ENCODE measurements around the gene WIPF3.
"Not testable (repeated sequence)": the region's sequence is repeated elsewhere in the genome, so short reads cannot be mapped to it uniquely, and the experiment has no call there.

Gene WIPF3

GRCh38 chr7:29955799-29956486 is 149.6 kb downstream of the WIPF3 start:
- POLR2A ChIA-PET (ENCODE audit: low non-redundant PET) = no interaction called here
- no peak for DNase-seq (ENCODE audit: low spot score)
- TF ChIP-seq CTCF (conservative IDR thresholded peaks at IDR 0.05; ENCODE audit: low read depth) = no peak
- H3K27ac ChIP-seq = no peak overlapping the region
- CTCF ChIA-PET = no interaction called here

- no peak overlapping the region for H3K27ac ChIP-seq
- no peak for DNase-seq (ENCODE audit: low spot score)
- no peak for TF ChIP-seq CTCF (conservative IDR thresholded peaks at IDR 0.05; ENCODE audit: low read depth)
- POLR2A ChIA-PET (ENCODE audit: low non-redundant PET) = no interaction called here
- CTCF ChIA-PET = no interaction called here
These were observed 150.2 kb downstream of the WIPF3 start for GRCh38 chr7:29956487-29956836.

- ChIA-PET POLR2A (ENCODE audit: low non-redundant PET) (no interaction called here), CTCF (interaction anchor here (0.5 to 0.6 kb wide), 2 partner anchors 119 to 210 kb away, joined by 3 read pairs; no protein-coding TSS in a partner anchor)
- no peak for DNase-seq (ENCODE audit: low spot score)
These were observed 151.4 kb downstream of the WIPF3 start for GRCh38 chr7:29957521-29958310.

GRCh38 chr7:29958667-29959358 is 152.5 kb downstream of the WIPF3 start:
- no peak overlapping the region for H3K27ac ChIP-seq
- no peak for TF ChIP-seq CTCF (conservative IDR thresholded peaks at IDR 0.05; ENCODE audit: low read depth)
- CTCF ChIA-PET = no interaction called here
- POLR2A ChIA-PET (ENCODE audit: low non-redundant PET) = no interaction called here
- no peak for DNase-seq (ENCODE audit: low spot score)

More at GRCh38 chr7:29957521-29958310, 151.4 kb downstream of the WIPF3 start:
- no peak for TF ChIP-seq CTCF (conservative IDR thresholded peaks at IDR 0.05; ENCODE audit: low read depth)
- H3K27ac ChIP-seq = no peak overlapping the region

- H3K27ac ChIP-seq; CTCF ChIA-PET; POLR2A ChIA-PET (ENCODE audit: low non-redundant PET); DNase-seq (ENCODE audit: low spot score): not testable (repeated sequence)
These were observed 155.3 kb downstream of the WIPF3 start for GRCh38 chr7:29961611-29962010.

- TF ChIP-seq CTCF (conservative IDR thresholded peaks at IDR 0.05; ENCODE audit: low read depth) = no peak
- ChIA-PET CTCF (interaction anchor here (0.6 kb wide), 1 partner anchor 14 kb away, joined by 4 read pairs; no protein-coding TSS in a partner anchor), POLR2A (ENCODE audit: low non-redundant PET) (no interaction called here)
- H3K27ac ChIP-seq = no peak overlapping the region
- no peak for DNase-seq (ENCODE audit: low spot score)
These were observed 155.7 kb downstream of the WIPF3 start for GRCh38 chr7:29962035-29962434.
